Activated T-cell treated with anti-CD3 and anti-CD28 coated beads for 4 hours (primary cell): ENCODE data around the gene GGT6.
"Not testable (repeated sequence)": the region's sequence is repeated elsewhere in the genome, so short reads cannot be mapped to it uniquely, and the experiment has no call there.

Source experiments
- DNase-seq: peaks from one replicate; pipeline ENCODE4 v3.0.0-alpha.2; 2020

The GGT6 gene

GRCh38 chr17:4590981-4591453 is 30.6 kb upstream of the GGT6 start:
- DNase-seq, result no peak

GRCh38 chr17:4590042-4590441 is 29.7 kb upstream of the GGT6 start:
- not testable (repeated sequence) for DNase-seq

DNA sequence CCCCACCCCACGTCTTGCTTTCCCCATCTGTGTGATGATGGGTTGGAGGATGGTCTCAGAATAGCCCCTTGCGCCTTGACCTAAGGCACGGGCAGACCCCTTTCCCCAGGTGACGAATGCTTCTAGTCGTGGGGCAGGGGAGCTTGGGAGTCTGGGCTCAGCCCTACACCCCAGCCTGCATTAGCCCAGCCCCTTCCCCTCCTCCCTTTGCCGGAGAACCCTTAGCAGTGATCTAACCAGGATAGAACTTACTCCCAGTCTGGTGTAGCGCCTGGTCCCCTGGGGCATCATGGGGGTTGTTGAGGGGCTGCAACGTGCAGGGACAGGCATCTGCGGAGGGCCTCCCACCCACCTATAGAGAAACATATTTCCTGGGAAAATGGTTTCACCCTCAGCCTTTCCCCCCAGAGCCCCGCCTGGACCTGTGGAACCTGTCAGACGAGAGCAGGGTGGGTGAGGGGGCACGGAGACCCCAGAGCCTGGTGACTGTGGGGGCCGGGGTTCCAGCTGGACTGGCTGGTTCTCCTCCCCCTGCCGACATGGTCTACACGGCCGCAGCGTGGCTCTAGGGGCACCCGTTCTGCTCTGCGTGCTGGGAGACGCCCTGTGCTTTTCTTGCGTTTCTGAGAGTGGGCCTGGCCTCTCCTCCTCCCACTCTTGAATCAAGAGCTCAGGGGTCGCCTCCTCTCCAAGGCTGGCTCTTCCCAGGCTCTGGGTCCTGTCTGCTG is 28.7 kb upstream of the GGT6 start:
- no peak for DNase-seq

DNA sequence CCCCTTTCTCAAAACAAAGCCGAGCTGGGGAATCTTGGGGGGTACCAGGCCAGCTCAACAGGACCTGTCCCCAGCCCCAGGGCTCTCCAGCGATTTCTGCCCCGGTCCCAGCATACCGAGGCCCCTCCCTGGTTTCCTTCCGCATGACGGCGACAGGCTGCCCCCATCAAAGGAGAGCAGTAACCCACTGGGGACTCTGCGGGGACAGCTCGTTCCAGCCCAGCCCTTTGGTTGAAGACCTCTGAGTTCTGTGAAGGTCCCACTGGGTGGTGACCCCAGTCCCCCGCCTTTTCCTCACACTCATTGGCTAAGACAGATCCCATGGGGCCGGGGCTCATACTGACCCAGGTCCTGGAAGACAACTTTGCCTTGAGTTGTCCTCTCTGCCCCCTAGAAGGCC is 28.0 kb upstream of the GGT6 start:
- no peak for DNase-seq

DNA sequence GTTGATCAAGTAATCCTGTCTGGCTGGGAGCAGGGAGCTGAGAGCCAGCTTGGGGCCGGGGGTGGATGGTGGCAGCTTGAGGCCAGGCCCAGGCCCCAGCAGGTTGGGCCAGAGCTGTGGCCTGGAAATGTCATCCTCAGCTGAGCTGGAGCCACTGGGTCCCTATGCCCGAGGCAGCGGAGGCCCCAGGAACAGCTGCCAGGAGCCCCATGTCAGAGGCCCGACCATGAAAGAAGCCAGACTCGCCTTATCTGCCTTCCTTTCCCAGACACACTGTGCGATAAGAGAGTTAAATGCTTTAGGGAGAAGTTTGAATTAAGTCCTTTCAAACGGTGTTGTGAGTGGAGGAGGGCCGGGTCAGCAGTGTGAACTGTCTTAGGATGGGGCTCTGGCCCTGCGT is 27.4 kb upstream of the GGT6 start:
- no peak for DNase-seq

GRCh38 chr17:4587195-4587594 is 26.8 kb upstream of the GGT6 start:
- DNase-seq, result no peak

GRCh38 chr17:4586043-4586442 is 25.7 kb upstream of the GGT6 start:
- DNase-seq, result no peak

DNA sequence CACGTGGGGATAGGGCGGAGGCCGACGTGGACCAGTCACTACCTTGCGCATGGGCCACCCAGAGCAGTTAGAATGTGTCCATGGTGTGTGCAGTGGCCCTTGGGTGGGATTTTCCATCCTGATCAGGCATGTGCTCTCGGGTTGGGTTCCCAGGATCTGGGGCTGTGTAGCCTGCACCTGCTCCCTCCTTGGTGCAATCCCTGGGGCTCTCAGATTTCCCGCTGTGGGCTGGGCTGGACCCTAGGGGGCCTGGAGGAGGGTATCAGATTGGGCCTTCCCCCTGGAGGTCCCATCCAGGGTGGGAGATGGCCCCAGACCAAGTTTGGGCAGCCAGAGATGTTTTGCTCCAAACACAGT is 25.2 kb upstream of the GGT6 start:
- DNase-seq, result no peak

DNA sequence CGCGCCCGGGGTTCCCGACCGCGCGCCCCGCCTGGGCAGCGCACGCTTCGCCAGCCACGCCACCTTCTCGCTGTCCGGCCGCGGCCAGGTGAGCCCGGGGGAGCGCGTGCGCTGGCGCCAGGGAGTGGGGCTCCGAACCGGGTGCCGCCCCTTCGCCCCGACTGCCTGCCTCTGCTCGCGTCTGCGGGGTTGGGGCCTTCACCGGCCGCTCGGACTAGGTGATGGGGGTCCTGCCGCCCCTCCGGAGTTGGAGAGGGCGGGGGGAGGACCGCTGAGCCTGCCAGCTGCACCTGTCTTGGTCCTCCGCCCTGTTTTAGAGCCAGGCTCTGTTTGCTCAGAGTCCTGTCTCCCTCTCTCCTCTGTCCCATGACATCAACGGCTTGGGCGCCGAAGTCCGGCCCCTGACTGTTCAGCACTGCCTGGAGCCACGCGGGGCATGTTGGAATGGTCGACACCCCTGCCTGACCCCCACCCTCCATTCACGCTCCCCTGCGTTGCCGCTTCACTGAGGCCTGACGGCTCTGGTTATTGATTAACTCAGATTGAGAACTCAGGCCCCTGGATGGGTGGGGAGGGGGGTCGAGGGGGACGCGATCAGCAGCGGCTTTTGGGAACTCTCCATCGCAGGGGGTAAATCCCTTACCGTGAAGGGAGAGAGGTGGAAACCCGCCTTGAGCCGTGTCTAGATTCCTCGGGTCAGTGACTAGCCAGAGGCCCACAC is 24.7 kb upstream of the GGT6 start:
- no peak for DNase-seq

DNA sequence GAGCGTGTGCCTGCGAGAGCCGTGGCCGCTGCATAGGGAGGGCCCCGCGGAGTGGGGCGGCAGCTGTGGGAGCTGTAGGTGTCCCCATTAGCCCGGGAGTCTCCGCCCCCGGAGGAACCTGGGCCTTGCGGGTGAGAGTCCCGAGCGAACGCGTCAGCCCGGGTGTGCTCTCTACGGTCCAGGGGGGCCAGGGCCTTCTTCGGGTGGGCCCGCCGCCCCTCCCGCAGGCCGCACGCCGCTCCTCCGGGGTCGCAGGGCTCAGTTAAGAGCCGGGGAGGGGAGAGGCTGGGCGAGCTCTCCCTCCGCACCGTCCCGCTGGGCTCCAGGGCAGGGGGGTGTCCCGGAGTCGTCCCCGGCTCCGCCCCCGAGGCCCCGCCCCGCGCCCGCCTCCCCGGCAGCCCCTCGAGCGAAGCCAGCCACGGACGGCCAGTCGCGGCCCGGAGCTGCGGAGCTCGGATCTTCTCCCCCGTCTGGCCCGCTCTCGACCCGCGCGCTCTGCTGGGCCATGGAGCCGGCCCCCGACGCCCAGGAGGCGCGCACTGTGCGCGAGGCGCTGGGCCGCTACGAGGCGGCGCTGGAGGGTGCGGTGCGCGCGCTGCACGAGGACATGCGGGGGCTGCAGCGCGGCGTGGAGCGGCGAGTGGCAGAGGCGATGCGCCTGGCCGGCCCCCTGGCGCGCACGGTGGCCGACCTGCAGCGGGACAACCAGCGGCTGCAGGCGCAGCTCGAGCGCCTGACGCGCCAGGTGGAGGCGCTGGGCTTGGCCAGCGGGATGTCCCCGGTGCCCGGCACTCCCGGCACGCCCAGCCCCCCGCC is 23.9 kb upstream of the GGT6 start, which contains the start of gene SMTNL2:
TSS of gene SMTNL2 (plus strand) at position 429 of the 816 bp plus-strand sequence. CDS start at position 506, 77 bp downstream.
- DNase-seq, result no peak

DNA sequence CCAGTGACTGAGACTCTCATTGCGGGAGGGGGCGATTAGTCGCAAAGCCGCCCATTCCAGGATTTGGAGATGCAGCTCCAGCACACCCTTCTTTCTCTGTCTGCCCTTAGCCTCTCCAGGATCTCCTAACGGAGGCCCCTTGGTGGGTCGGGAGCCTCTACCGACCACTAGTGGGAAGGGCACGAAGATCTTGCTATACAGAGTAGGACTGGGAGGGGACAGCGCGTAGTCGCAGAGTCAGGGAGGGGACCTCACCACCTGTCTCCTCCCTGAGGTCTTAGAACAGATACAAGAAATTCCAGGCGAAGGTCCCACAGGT is 23.4 kb upstream of the GGT6 start:
- no peak for DNase-seq

DNA sequence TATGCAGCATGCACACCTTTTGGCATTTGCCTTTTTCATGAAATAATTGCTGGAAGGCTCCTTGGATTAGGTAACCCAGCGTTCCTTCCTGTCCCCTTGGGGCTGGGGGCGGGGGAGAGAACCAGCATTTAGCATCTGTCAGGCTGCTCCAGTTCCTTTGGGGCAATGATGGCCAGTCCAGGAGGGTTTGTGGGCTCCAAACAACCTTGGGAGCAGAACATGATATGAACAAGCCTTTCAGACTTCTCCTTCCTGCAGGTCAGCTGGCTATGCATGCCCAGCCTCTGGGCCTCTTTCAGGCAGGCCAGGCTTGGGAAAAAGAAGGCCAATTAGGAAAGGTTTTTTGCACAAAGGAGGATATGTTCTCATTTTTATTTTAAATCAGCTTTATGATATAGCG is 22.8 kb upstream of the GGT6 start:
- DNase-seq, result no peak

DNA sequence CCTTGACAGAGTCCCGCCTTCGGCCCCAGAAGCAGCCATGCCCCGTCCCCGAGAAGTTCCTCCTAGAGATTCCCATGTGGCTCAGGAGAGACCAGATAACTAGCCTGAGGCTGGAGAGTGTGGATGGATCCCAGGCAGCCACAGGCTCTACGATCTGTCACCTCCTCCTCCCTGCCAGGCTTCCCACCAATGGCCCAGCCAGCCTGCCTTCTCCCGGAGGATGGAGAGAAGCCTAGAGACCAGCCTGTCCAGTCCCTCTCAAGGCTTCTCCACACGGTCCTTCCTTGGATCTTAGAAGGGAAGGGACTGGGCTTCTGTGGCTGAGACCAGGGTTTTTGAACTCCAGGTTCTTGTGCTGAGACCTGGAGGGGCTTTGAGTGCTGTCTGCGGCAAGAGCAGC is 22.3 kb upstream of the GGT6 start:
- DNase-seq, result no peak

- no peak for DNase-seq
These were observed 21.7 kb upstream of the GGT6 start for GRCh38 chr17:4582101-4582501.

DNA sequence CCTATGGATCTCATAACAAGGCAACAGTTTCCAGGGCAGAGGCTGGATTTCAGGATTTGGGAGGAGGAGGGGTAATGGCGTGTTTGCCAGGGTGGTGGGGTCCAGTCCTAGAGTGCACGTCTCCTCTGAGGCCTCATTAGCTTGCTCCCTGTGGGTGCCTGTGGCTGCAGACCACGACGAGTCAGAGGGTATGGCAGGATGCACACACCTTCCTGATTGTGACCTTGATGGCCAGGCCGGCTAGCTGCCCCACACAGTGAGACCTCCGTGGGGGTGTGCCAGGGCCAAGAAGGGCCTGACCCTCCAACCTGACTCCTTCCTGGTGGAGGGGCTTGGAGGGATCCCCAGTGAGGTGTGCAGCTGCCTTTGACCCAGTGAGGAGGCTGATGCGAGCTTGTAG is 19.9 kb upstream of the GGT6 start:
- DNase-seq, result no peak

- DNase-seq, result no peak
These were observed 19.3 kb upstream of the GGT6 start for GRCh38 chr17:4579678-4580077.

DNA sequence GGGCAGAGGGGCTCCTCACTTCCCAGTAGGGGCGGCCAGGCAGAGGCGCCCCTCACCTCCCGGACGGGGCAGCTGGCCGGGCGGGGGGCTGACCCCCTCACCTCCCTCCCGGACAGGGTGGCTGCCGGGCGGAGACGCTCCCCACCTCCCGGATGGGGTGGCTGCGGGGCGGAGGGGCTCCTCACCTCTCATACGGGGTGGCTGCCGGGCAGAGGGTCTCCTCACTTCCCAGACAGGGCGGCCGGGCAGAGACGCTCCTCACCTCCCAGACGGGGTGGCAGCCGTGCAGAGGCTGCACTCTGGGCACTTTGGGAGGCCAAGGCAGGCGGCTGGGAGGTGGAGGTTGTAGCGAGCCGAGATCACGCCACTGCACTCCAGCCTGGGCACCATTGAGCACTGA is 18.0 kb upstream of the GGT6 start:
- DNase-seq, result not testable (repeated sequence)

- no peak for DNase-seq
These were observed 17.1 kb upstream of the GGT6 start for GRCh38 chr17:4577386-4577993.

GRCh38 chr17:4576729-4577322 is 16.4 kb upstream of the GGT6 start:
- no peak for DNase-seq

GRCh38 chr17:4576161-4576558 is 15.8 kb upstream of the GGT6 start:
- no peak for DNase-seq

DNA sequence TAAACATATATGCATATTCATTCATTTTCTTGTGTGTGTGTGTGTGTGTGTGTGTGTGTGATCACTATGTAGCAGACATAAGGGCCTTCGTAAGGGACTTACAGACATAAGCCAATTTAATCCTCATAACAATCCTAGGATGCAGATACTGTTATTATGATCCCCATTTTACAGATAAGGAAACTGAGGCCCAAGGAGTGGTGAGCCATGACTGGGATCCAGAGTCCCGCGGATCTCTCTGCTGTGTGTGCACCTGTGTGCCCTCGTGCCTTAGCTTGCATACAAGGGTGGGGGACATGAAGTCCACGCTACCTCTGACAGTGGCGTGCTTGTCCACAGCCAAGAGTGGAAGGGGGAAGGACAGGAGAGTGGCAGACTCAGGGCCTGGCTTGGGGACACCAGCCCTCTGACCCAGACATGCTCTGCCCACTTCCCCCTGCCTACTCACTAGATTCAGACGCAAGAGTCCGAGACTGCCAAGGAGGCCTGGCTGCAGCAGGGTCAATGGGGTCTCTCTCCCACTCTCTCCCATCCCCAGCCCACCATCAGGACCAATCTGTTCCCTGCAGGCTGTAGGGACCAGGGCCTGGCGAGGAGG is 14.2 kb upstream of the GGT6 start:
- DNase-seq, result no peak

- peak; percentile 36 for DNase-seq
These were observed 13.3 kb upstream of the GGT6 start for GRCh38 chr17:4573669-4574068.

DNA sequence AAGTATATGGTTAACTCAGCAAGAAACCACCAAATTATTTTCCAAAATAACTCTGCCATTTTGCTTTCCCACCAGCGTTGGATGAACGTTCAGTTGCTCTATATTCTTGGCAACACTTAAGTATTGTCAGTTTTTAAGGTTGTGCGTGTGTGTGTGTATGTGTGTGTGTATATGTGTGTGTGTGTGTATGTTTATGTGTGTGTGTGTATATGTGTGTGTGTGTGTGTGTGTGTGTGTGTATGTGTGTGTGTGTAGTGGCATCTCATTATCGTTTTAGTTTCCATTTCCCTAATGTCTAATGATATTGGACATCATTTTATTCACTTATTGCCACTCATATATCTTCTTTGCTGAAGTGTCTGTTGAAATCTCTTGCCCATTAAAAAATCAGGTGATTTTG is 12.7 kb upstream of the GGT6 start:
- DNase-seq, result no peak
